Skeletal muscle tissue (tissue), 4 donors: ENCODE measurements around the gene SLC9A1. TPM values are rescaled to one million over a fixed set of nuclear protein-coding genes. Genes with fewer than 3 reads are reported as not detected.

ENCODE experiments used
- H3K27ac ChIP-seq: one replicate; pipeline ENCODE4 v1.7.0; 2013; ENCODE audit warnings: mild to moderate bottlenecking, low read depth, low read length, inconsistent platforms
- H3K27me3 ChIP-seq, 3 donors: one replicate each; pipeline ENCODE4 v1.7.0; 2013; ENCODE audit warnings: low read length in 3 of 3; ENCODE audit not compliant: control insufficient read depth in 3 of 3, insufficient read depth in 3 of 3
- H3K36me3 ChIP-seq, 3 donors: one replicate each; pipeline ENCODE4 v1.7.0; 2013; ENCODE audit warnings: low read length in 3 of 3; ENCODE audit not compliant: control insufficient read depth in 3 of 3, insufficient read depth in 3 of 3
- H3K4me1 ChIP-seq, 3 donors: one replicate each; pipeline ENCODE4 v1.7.0; 2013; ENCODE audit warnings: low read length in 3 of 3, mild to moderate bottlenecking in 3 of 3; ENCODE audit not compliant: control insufficient read depth in 3 of 3, insufficient read depth in 3 of 3
- H3K4me3 ChIP-seq, 3 donors: one replicate each; pipeline ENCODE4 v1.7.0; 2013; ENCODE audit warnings: low read length in 3 of 3
- H3K9ac ChIP-seq, 3 donors: one replicate each; pipeline ENCODE4 v1.7.0; 2013; ENCODE audit warnings: low read length in 3 of 3, mild to moderate bottlenecking in 3 of 3, moderate library complexity in 2 of 3, low read depth in 1 of 3
- H3K9me3 ChIP-seq, 3 donors: one replicate each; pipeline ENCODE4 v1.7.0; 2013; ENCODE audit warnings: low read length in 3 of 3; ENCODE audit not compliant: control insufficient read depth in 3 of 3
- total RNA-seq: library from RNA; depleted of rRNA; stranded (reverse); fragments of >200 nt; gene quantifications from one replicate; pipeline ENCODE4 v1.2.3, GENCODE V29; 2014
- donor health status: Osteomylitis.

Gene SLC9A1
- total RNA-seq, 1 donor from 2014 or later, result 1.6 TPM

DNA sequence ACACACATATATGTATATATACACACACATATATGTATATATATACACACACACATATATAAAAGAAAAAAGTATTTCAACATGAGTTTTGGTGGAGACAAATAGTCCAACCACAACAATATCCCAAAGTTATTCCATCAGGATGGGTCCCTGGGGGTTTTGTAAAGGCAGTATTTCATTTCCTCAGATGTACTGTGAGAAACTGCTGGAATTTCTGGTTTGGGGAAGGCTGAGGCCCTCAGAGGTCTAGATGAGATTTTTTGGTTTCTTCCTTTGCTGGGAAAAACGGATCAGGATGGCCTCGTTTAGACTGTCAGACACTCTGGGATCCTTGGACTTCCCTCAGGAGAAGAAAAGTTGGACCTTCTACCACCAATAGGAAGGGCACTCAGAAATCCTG lies 105.8 kb downstream of the SLC9A1 start:
- peaks cover 12 to 15% (median 14%) of the 10 kb centered on the region in 3 donors for H3K4me1 ChIP-seq
- peaks cover 0 to 5% (median 0%) of the 10 kb centered on the region in 3 donors for H3K27me3 ChIP-seq
- no peak overlapping the region for H3K27ac ChIP-seq
- H3K4me3 ChIP-seq, result no peak overlapping the region
- H3K36me3 ChIP-seq, result no peaks in the 10 kb centered on the region
- no peak overlapping the region for H3K9ac ChIP-seq
- no peaks in the 10 kb centered on the region for H3K9me3 ChIP-seq

Other genes with a start within 250 kb of the SLC9A1 start
- not detected for gene NR0B2, start 241.2 kb downstream of the SLC9A1 start, total RNA-seq
- gene NUDC, start 233.4 kb downstream of the SLC9A1 start, total RNA-seq, result 17.7 TPM
- gene KDF1, start 194.7 kb downstream of the SLC9A1 start, total RNA-seq, result not detected
- under 0.01 TPM for gene TRNP1, start 161.4 kb downstream of the SLC9A1 start, total RNA-seq
- gene TENT5B, start 142.3 kb downstream of the SLC9A1 start, total RNA-seq, result 1.0 TPM
- gene WDTC1, start 79.5 kb upstream of the SLC9A1 start, total RNA-seq, result 13.0 TPM
- gene TMEM222, start 167.0 kb upstream of the SLC9A1 start, total RNA-seq, result 14.1 TPM
- under 0.01 TPM for gene SYTL1, start 186.9 kb upstream of the SLC9A1 start, total RNA-seq
- 4.2 TPM for gene MAP3K6, start 211.8 kb upstream of the SLC9A1 start, total RNA-seq
- gene FCN3, start 219.7 kb upstream of the SLC9A1 start, total RNA-seq, result not detected
- gene CD164L2, start 228.2 kb upstream of the SLC9A1 start, total RNA-seq, result not detected
- gene GPR3, start 237.5 kb upstream of the SLC9A1 start, total RNA-seq, result under 0.01 TPM